ENCODE measurements around the gene ARNT2. TPM values are rescaled to one million over a fixed set of nuclear protein-coding genes. Genes with fewer than 3 reads are reported as not detected.

The ARNT2 gene
- polyA plus RNA-seq, 1 experiment, result 44.6 TPM

GRCh38 chr15:80495401-80495942 is 91.3 kb downstream of the ARNT2 start:
- POLR2A ChIA-PET, result interaction anchor here (0.7 to 1.5 kb wide), 3 partner anchors 11 to 83 kb away, joined by 3 to 6 read pairs (median 5); no protein-coding TSS in a partner anchor

GRCh38 chr15:80496096-80496495 is 91.9 kb downstream of the ARNT2 start:
- CTCF ChIA-PET, result interaction anchor here (1.2 to 2.8 kb wide), 3 partner anchors 8 to 280 kb away, joined by 3 to 13 read pairs (median 5); no protein-coding TSS in a partner anchor
- TF ChIP-seq CTCF (IDR thresholded peaks at IDR 0.05; ENCODE audit: insufficient read depth, low read depth, low read length), result no peak

More at GRCh38 chr15:80495401-80495942, 91.3 kb downstream of the ARNT2 start:
- CTCF ChIA-PET, result interaction anchor here (0.8 to 2.8 kb wide), 4 partner anchors 9 to 281 kb away, joined by 3 to 13 read pairs (median 4); no protein-coding TSS in a partner anchor
- no peaks in the 10 kb centered on the region for H3K27me3 ChIP-seq (ENCODE audit: control insufficient read depth, insufficient read depth, low read length)
- H3K4me3 ChIP-seq (ENCODE audit: low read depth, low read length), result no peak overlapping the region
- no peak for DNase-seq (ENCODE audit: low read depth)
- no peak for TF ChIP-seq CTCF (IDR thresholded peaks at IDR 0.05; ENCODE audit: insufficient read depth, low read depth, low read length)
- H3K36me3 ChIP-seq (ENCODE audit: control insufficient read depth, insufficient read depth, low read length), result no peaks in the 10 kb centered on the region

GRCh38 chr15:80497221-80497620 is 93.0 kb downstream of the ARNT2 start:
- TF ChIP-seq CTCF (IDR thresholded peaks at IDR 0.05; ENCODE audit: insufficient read depth, low read depth, low read length), result no peak
- H3K4me3 ChIP-seq (ENCODE audit: low read depth, low read length), result no peak overlapping the region
- POLR2A ChIA-PET, result no interaction called here
- H3K36me3 ChIP-seq (ENCODE audit: control insufficient read depth, insufficient read depth, low read length), result no peaks in the 10 kb centered on the region
- no peaks in the 10 kb centered on the region for H3K27me3 ChIP-seq (ENCODE audit: control insufficient read depth, insufficient read depth, low read length)
- CTCF ChIA-PET, result interaction anchor here (1.2 kb wide), 1 partner anchor 54 kb away, joined by 3 read pairs; no protein-coding TSS in a partner anchor
- no peak for DNase-seq (ENCODE audit: low read depth)

More at GRCh38 chr15:80496096-80496495, 91.9 kb downstream of the ARNT2 start:
- POLR2A ChIA-PET, result interaction anchor here (0.8 to 1.5 kb wide), 2 partner anchors 10 to 31 kb away, joined by 5 to 6 read pairs; no protein-coding TSS in a partner anchor
- DNase-seq (ENCODE audit: low read depth), result no peak
- H3K36me3 ChIP-seq (ENCODE audit: control insufficient read depth, insufficient read depth, low read length), result no peaks in the 10 kb centered on the region
- H3K4me3 ChIP-seq (ENCODE audit: low read depth, low read length), result no peak overlapping the region
- H3K27me3 ChIP-seq (ENCODE audit: control insufficient read depth, insufficient read depth, low read length), result no peaks in the 10 kb centered on the region

GRCh38 chr15:80498652-80499051 is 94.5 kb downstream of the ARNT2 start:
- ChIA-PET CTCF (interaction anchor here (1.2 to 1.8 kb wide), 2 partner anchors 9 to 53 kb away, joined by 3 to 4 read pairs; no protein-coding TSS in a partner anchor), POLR2A (no interaction called here)
- Histone ChIP-seq H3K36me3 (ENCODE audit: control insufficient read depth, insufficient read depth, low read length) (no peaks in the 10 kb centered on the region), H3K4me3 (ENCODE audit: low read depth, low read length) (no peak overlapping the region), H3K27me3 (ENCODE audit: control insufficient read depth, insufficient read depth, low read length) (no peaks in the 10 kb centered on the region)
- no peak for DNase-seq (ENCODE audit: low read depth)
- TF ChIP-seq CTCF (IDR thresholded peaks at IDR 0.05; ENCODE audit: insufficient read depth, low read depth, low read length), result no peak

GRCh38 chr15:80500021-80500420 is 95.8 kb downstream of the ARNT2 start:
- DNase-seq (ENCODE audit: low read depth), result no peak
- ChIA-PET CTCF (interaction anchor here (0.7 to 1.3 kb wide), 5 partner anchors 12 to 44 kb away, joined by 3 to 7 read pairs (median 5); no protein-coding TSS in a partner anchor), POLR2A (no interaction called here)
- TF ChIP-seq CTCF (IDR thresholded peaks at IDR 0.05; ENCODE audit: insufficient read depth, low read depth, low read length), result no peak
- H3K27me3 ChIP-seq (ENCODE audit: control insufficient read depth, insufficient read depth, low read length), result no peaks in the 10 kb centered on the region
- no peaks in the 10 kb centered on the region for H3K36me3 ChIP-seq (ENCODE audit: control insufficient read depth, insufficient read depth, low read length)
- no peak overlapping the region for H3K4me3 ChIP-seq (ENCODE audit: low read depth, low read length)

Data from BJ (cell line).